ENCODE data around the gene TSC2.

DNA sequence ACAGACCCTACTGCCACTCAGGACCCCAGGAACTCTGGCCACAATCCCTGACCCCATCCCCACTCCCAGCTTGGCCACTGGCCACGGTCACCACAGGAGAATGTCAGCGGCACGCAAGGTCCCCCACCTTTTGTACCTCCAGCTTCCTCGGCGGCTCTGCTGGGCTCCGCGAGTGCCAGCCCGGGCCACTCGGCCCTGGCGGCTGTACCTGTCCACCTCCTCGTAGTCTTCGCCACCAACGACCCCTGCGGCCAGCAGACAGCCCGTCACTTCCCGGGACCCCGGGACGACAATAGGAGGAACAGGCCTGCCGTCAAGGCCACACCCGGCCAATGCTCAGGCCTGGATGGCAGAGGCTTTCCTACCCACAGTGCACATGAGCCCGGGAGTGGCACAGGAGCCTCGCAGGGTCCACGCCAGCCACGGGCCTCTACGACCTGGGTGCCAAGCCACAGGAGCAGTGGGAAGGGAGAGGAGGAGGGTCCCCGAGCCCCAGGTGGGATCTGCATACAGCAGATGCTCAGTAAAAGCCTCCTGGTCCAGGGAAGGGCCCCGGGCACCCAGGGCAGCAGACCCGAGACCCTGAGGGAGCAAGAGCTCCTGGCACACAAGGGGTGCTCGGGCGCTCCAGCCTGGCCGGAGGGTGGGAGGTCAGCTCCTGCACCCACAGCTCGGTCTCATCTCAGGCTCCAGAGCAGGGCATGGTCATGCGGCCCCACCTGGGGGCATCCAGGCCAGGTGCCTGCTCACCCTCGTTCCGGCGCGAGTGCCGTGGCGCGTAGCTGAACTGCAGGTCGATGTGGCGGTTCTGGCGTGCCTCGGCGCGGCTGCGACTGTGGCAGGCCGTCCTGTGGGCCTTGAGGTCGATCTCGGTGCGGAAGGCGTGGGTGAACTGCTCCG lies 46.1 kb upstream of the TSC2 start:
- TF ChIP-seq, protein P1, sequence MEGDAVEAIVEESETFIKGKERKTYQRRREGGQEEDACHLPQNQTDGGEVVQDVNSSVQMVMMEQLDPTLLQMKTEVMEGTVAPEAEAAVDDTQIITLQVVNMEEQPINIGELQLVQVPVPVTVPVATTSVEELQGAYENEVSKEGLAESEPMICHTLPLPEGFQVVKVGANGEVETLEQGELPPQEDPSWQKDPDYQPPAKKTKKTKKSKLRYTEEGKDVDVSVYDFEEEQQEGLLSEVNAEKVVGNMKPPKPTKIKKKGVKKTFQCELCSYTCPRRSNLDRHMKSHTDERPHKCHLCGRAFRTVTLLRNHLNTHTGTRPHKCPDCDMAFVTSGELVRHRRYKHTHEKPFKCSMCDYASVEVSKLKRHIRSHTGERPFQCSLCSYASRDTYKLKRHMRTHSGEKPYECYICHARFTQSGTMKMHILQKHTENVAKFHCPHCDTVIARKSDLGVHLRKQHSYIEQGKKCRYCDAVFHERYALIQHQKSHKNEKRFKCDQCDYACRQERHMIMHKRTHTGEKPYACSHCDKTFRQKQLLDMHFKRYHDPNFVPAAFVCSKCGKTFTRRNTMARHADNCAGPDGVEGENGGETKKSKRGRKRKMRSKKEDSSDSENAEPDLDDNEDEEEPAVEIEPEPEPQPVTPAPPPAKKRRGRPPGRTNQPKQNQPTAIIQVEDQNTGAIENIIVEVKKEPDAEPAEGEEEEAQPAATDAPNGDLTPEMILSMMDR (IDR thresholded peaks at IDR 0.05) = no peak
- TF ChIP-seq POLR2A (IDR thresholded peaks at IDR 0.05) (no peak), POLR2AphosphoS5 (IDR thresholded peaks at IDR 0.05) (no peak)
